ENCODE measurements around the gene CXCL11. TPM values are rescaled to one million over a fixed set of nuclear protein-coding genes. Genes with fewer than 3 reads are reported as not detected.
"Not testable (repeated sequence)": the region's sequence is repeated elsewhere in the genome, so short reads cannot be mapped to it uniquely, and the experiment has no call there.

Gene CXCL11
- total RNA-seq, 4 donors from 2014 or later, result not detected

- H3K4me3 ChIP-seq; intact Hi-C loops (cut with DNase I); H3K9me3 ChIP-seq; DNase-seq (ENCODE audit: extremely low spot score); H3K36me3 ChIP-seq; H3K27me3 ChIP-seq; H3K4me1 ChIP-seq; H3K27ac ChIP-seq (replicated peaks in 1 of 4): not testable (repeated sequence)
- 78% methylated on average over 18 of the region's 18 CpGs for WGBS
Measured at GRCh38 chr4:76042241-76042998, 6.5 kb upstream of the CXCL11 start.

GRCh38 chr4:76036855-76037254 lies 985 bp upstream of the CXCL11 start:
- 87% methylated on average over 3 of the region's 3 CpGs for WGBS
- no peak for TF ChIP-seq POLR2A (IDR thresholded peaks at IDR 0.05; ENCODE audit: low read depth)
- no peak for TF ChIP-seq EP300 (IDR thresholded peaks at IDR 0.05)
- no peak for TF ChIP-seq POLR2AphosphoS5 (IDR thresholded peaks at IDR 0.05)
- TF ChIP-seq CTCF (IDR thresholded peaks at IDR 0.05), result no peak
- Histone ChIP-seq H3K27ac (replicated peaks in 1 of 4) (no peak overlapping the region), H3K36me3 (no peaks in the 10 kb centered on the region), H3K4me1 (peaks cover 0 to 5% (median 0%) of the 10 kb centered on the region in 4 donors), H3K9me3 (no peaks in the 10 kb centered on the region), H3K4me3 (no peak overlapping the region), H3K27me3 (no peaks in the 10 kb centered on the region)
- intact Hi-C loops (cut with DNase I), result no loop called here
- no peak for DNase-seq (ENCODE audit: extremely low spot score)

GRCh38 chr4:76035141-76035540 lies 729 bp downstream of the CXCL11 start:
- no peak overlapping the region for H3K27ac ChIP-seq (replicated peaks in 1 of 4)
- no peaks in the 10 kb centered on the region for H3K9me3 ChIP-seq
- H3K4me1 ChIP-seq, result peaks cover 0 to 5% (median 0%) of the 10 kb centered on the region in 4 donors
- DNase-seq (ENCODE audit: extremely low spot score), result no peak
- no peaks in the 10 kb centered on the region for H3K36me3 ChIP-seq
- H3K4me3 ChIP-seq, result no peak overlapping the region
- intact Hi-C loops (cut with DNase I), result no loop called here
- WGBS, result 57% methylated on average over 3 of the region's 3 CpGs
- TF ChIP-seq CTCF (IDR thresholded peaks at IDR 0.05), result no peak
- TF ChIP-seq EP300 (IDR thresholded peaks at IDR 0.05), result no peak
- no peak for TF ChIP-seq POLR2A (IDR thresholded peaks at IDR 0.05; ENCODE audit: low read depth)
- TF ChIP-seq POLR2AphosphoS5 (IDR thresholded peaks at IDR 0.05), result no peak
- no peaks in the 10 kb centered on the region for H3K27me3 ChIP-seq

GRCh38 chr4:76029300-76029699 lies 6.6 kb downstream of the CXCL11 start:
- 73% methylated on average over 2 of the region's 2 CpGs for WGBS
- TF ChIP-seq EP300 (IDR thresholded peaks at IDR 0.05) (no peak), POLR2A (IDR thresholded peaks at IDR 0.05; ENCODE audit: low read depth) (no peak), CTCF (IDR thresholded peaks at IDR 0.05) (no peak), POLR2AphosphoS5 (IDR thresholded peaks at IDR 0.05) (no peak)
- Histone ChIP-seq H3K27ac (replicated peaks in 1 of 4) (no peak overlapping the region), H3K27me3 (no peaks in the 10 kb centered on the region), H3K36me3 (no peaks in the 10 kb centered on the region), H3K9me3 (no peaks in the 10 kb centered on the region), H3K4me3 (no peak overlapping the region), H3K4me1 (peaks cover 0 to 10% (median 3%) of the 10 kb centered on the region in 4 donors)
- DNase-seq (ENCODE audit: extremely low spot score), result no peak
- intact Hi-C loops (cut with DNase I), result no loop called here

- intact Hi-C loops (cut with DNase I), result no loop called here
- Histone ChIP-seq H3K4me1 (peaks cover 0 to 10% (median 3%) of the 10 kb centered on the region in 4 donors), H3K27ac (replicated peaks in 1 of 4) (peak overlapping the region in 1 of 4 donors; percentile 24), H3K27me3 (no peaks in the 10 kb centered on the region), H3K9me3 (no peaks in the 10 kb centered on the region), H3K4me3 (peak overlapping the region; percentile 24 to 48 (median 34)), H3K36me3 (no peaks in the 10 kb centered on the region)
- TF ChIP-seq POLR2AphosphoS5 (IDR thresholded peaks at IDR 0.05) (no peak), CTCF (IDR thresholded peaks at IDR 0.05) (no peak), POLR2A (IDR thresholded peaks at IDR 0.05; ENCODE audit: low read depth) (no peak), EP300 (IDR thresholded peaks at IDR 0.05) (no peak)
- WGBS, result 6% methylated on average over 6 of the region's 6 CpGs
- no peak for DNase-seq (ENCODE audit: extremely low spot score)
Measured at GRCh38 chr4:76028350-76028765, 7.5 kb downstream of the CXCL11 start.
